Activated CD4-positive, alpha-beta T cell treated with anti-CD3 and anti-CD28 coated beads, Interleukin-2, amount 50 U/mL, for 1 hour (primary cell): ENCODE measurements around the gene SCN1A.
"Not testable (repeated sequence)": the region's sequence is repeated elsewhere in the genome, so short reads cannot be mapped to it uniquely, and the experiment has no call there.

Experiments used
- DNase-seq: peaks from one replicate; pipeline ENCODE4 v3.0.0-alpha.2; 2020

The SCN1A gene

GRCh38 chr2:166135152-166135848 lies 7.5 kb upstream of the SCN1A start:
- no peak for DNase-seq

GRCh38 chr2:166134252-166135151 lies 6.7 kb upstream of the SCN1A start:
- DNase-seq: no peak

- DNase-seq: no peak
Observed at GRCh38 chr2:166133653-166134052, 5.8 kb upstream of the SCN1A start.

- DNase-seq: no peak
Observed at GRCh38 chr2:166128156-166128505, 311 bp upstream of the SCN1A start.

- no peak for DNase-seq
Observed at GRCh38 chr2:166126007-166126639, 1.7 kb downstream of the SCN1A start.

- no peak for DNase-seq
Observed at GRCh38 chr2:166125557-166125956, 2.3 kb downstream of the SCN1A start.

GRCh38 chr2:166118180-166118579 lies 9.6 kb downstream of the SCN1A start:
- no peak for DNase-seq

GRCh38 chr2:166117491-166117890 lies 10.3 kb downstream of the SCN1A start:
- DNase-seq: no peak

GRCh38 chr2:166115589-166115988 lies 12.2 kb downstream of the SCN1A start:
- DNase-seq: no peak

- no peak for DNase-seq
Observed at GRCh38 chr2:166112193-166112605, 15.6 kb downstream of the SCN1A start.

GRCh38 chr2:166106431-166107015 lies 21.3 kb downstream of the SCN1A start:
- DNase-seq: no peak

- no peak for DNase-seq
Observed at GRCh38 chr2:166104773-166105172, 23.0 kb downstream of the SCN1A start.

GRCh38 chr2:166104084-166104483 lies 23.7 kb downstream of the SCN1A start:
- DNase-seq: no peak

GRCh38 chr2:166103277-166103676 lies 24.5 kb downstream of the SCN1A start:
- DNase-seq: not testable (repeated sequence)

GRCh38 chr2:166094325-166094724 lies 33.5 kb downstream of the SCN1A start:
- DNase-seq: no peak

GRCh38 chr2:166092889-166093288 lies 34.9 kb downstream of the SCN1A start:
- DNase-seq: no peak

GRCh38 chr2:166091439-166091838 lies 36.4 kb downstream of the SCN1A start:
- no peak for DNase-seq

GRCh38 chr2:166090908-166091307 lies 36.9 kb downstream of the SCN1A start:
- DNase-seq: no peak

GRCh38 chr2:166090346-166090745 lies 37.5 kb downstream of the SCN1A start:
- no peak for DNase-seq

GRCh38 chr2:166088634-166089033 lies 39.2 kb downstream of the SCN1A start:
- DNase-seq: no peak

- no peak for DNase-seq
Observed at GRCh38 chr2:166084301-166084700, 43.5 kb downstream of the SCN1A start.

- no peak for DNase-seq
Observed at GRCh38 chr2:166082736-166083135, 45.1 kb downstream of the SCN1A start.

GRCh38 chr2:166081852-166082251 lies 46.0 kb downstream of the SCN1A start:
- no peak for DNase-seq
